ENCODE results near the gene CST1. TPM values are rescaled to one million over a fixed set of nuclear protein-coding genes. Genes with fewer than 3 reads are reported as not detected.
"Not testable (repeated sequence)": the region's sequence is repeated elsewhere in the genome, so short reads cannot be mapped to it uniquely, and the experiment has no call there.

Gene CST1
- polyA plus RNA-seq, 1 experiment, result not detected

DNA sequence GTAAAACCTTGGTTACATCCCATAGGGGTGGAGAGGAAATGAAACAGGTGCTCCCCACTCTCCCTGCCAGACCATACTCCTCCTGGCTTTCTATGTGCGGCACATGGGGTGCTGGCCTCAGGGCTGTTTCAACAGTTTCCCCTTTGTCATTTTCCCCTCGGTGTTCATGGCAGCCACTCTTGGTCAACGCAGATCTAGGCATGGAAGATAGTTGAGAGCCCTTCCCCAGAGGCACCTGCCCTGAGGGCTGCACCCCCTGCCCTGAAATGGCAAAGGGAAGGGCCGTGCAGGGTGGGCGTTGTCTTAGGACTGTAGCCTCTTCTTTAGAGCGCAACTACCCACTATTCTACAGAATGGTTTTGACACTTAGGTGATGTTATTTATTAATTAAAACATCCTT lies 4.4 kb downstream of the CST1 start:
- CTCF ChIA-PET, result interaction anchor here (0.7 kb wide), 1 partner anchor 24 kb away, joined by 3 read pairs; no protein-coding TSS in a partner anchor
- Histone ChIP-seq H3K36me3 (ENCODE audit: control insufficient read depth, insufficient read depth, low read length) (no peaks in the 10 kb centered on the region), H3K27me3 (ENCODE audit: control insufficient read depth, insufficient read depth, low read length) (no peaks in the 10 kb centered on the region), H3K4me3 (ENCODE audit: low read depth, low read length) (no peak overlapping the region)
- POLR2A ChIA-PET, result no interaction called here
- TF ChIP-seq, protein P1, sequence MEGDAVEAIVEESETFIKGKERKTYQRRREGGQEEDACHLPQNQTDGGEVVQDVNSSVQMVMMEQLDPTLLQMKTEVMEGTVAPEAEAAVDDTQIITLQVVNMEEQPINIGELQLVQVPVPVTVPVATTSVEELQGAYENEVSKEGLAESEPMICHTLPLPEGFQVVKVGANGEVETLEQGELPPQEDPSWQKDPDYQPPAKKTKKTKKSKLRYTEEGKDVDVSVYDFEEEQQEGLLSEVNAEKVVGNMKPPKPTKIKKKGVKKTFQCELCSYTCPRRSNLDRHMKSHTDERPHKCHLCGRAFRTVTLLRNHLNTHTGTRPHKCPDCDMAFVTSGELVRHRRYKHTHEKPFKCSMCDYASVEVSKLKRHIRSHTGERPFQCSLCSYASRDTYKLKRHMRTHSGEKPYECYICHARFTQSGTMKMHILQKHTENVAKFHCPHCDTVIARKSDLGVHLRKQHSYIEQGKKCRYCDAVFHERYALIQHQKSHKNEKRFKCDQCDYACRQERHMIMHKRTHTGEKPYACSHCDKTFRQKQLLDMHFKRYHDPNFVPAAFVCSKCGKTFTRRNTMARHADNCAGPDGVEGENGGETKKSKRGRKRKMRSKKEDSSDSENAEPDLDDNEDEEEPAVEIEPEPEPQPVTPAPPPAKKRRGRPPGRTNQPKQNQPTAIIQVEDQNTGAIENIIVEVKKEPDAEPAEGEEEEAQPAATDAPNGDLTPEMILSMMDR (IDR thresholded peaks at IDR 0.05; ENCODE audit: insufficient read depth, low read depth, low read length), result no peak
- no peak for DNase-seq (ENCODE audit: low read depth)

- TF ChIP-seq, protein P1 (IDR thresholded peaks at IDR 0.05; ENCODE audit: insufficient read depth, low read depth, low read length), result no peak
- ChIA-PET CTCF (no interaction called here), POLR2A (no interaction called here)
- no peak for DNase-seq (ENCODE audit: low read depth)
- H3K36me3 ChIP-seq (ENCODE audit: control insufficient read depth, insufficient read depth, low read length), result no peaks in the 10 kb centered on the region
- no peaks in the 10 kb centered on the region for H3K27me3 ChIP-seq (ENCODE audit: control insufficient read depth, insufficient read depth, low read length)
- no peak overlapping the region for H3K4me3 ChIP-seq (ENCODE audit: low read depth, low read length)
Measured at GRCh38 chr20:23745247-23745646, 5.5 kb downstream of the CST1 start.

- Histone ChIP-seq H3K27me3 (ENCODE audit: control insufficient read depth, insufficient read depth, low read length) (no peaks in the 10 kb centered on the region), H3K36me3 (ENCODE audit: control insufficient read depth, insufficient read depth, low read length) (no peaks in the 10 kb centered on the region), H3K4me3 (ENCODE audit: low read depth, low read length) (no peak overlapping the region)
- POLR2A ChIA-PET, result no interaction called here
- no peak for DNase-seq (ENCODE audit: low read depth)
- CTCF ChIA-PET, result no interaction called here
- TF ChIP-seq, protein P1 (IDR thresholded peaks at IDR 0.05; ENCODE audit: insufficient read depth, low read depth, low read length), result no peak
Measured at GRCh38 chr20:23744817-23745216, 5.9 kb downstream of the CST1 start.

- CTCF ChIA-PET; POLR2A ChIA-PET; H3K36me3 ChIP-seq (ENCODE audit: control insufficient read depth, insufficient read depth, low read length); H3K4me3 ChIP-seq (ENCODE audit: low read depth, low read length); H3K27me3 ChIP-seq (ENCODE audit: control insufficient read depth, insufficient read depth, low read length); DNase-seq (ENCODE audit: low read depth): not testable (repeated sequence)
Measured at GRCh38 chr20:23735391-23735790, 15.3 kb downstream of the CST1 start.

DNA sequence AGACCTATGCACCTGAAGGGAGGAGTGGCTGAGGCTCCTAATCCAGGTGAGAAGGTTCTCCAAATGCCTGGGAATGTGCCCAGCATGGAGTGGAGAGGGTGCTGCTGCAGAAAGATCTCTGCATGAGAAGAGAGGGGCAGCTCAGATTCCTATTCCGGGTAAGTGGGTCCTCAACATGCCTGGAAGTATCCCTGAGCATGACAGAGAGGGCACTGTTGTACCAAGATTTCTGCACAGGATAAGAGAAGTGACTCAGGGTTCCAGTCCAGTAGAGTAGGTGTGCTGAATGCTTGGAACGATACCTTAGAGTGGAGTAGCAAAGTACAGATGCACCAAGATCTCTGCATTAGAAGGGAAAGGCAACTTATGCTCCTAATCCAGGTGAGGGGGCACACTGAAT lies 15.8 kb downstream of the CST1 start:
- POLR2A ChIA-PET; H3K36me3 ChIP-seq (ENCODE audit: control insufficient read depth, insufficient read depth, low read length); H3K27me3 ChIP-seq (ENCODE audit: control insufficient read depth, insufficient read depth, low read length); H3K4me3 ChIP-seq (ENCODE audit: low read depth, low read length); CTCF ChIA-PET; DNase-seq (ENCODE audit: low read depth): not testable (repeated sequence)

- H3K27me3 ChIP-seq (ENCODE audit: control insufficient read depth, insufficient read depth, low read length); POLR2A ChIA-PET; DNase-seq (ENCODE audit: low read depth); CTCF ChIA-PET; H3K4me3 ChIP-seq (ENCODE audit: low read depth, low read length); H3K36me3 ChIP-seq (ENCODE audit: control insufficient read depth, insufficient read depth, low read length): not testable (repeated sequence)
Measured at GRCh38 chr20:23734440-23734839, 16.3 kb downstream of the CST1 start.

GRCh38 chr20:23727016-23727415 lies 23.7 kb downstream of the CST1 start:
- TF ChIP-seq, protein P1 (IDR thresholded peaks at IDR 0.05; ENCODE audit: insufficient read depth, low read depth, low read length), result no peak
- ChIA-PET POLR2A (no interaction called here), CTCF (no interaction called here)

More at GRCh38 chr20:23727016-23727415, 23.7 kb downstream of the CST1 start:
- Histone ChIP-seq H3K36me3 (ENCODE audit: control insufficient read depth, insufficient read depth, low read length) (no peaks in the 10 kb centered on the region), H3K4me3 (ENCODE audit: low read depth, low read length) (no peak overlapping the region), H3K27me3 (ENCODE audit: control insufficient read depth, insufficient read depth, low read length) (no peaks in the 10 kb centered on the region)
- no peak for DNase-seq (ENCODE audit: low read depth)

Data from BJ (cell line).